ENCODE data around the gene RAF1.
A peak's percentile ranks its signal among the peaks of the same experiment; 100 is the strongest.
"Not testable (repeated sequence)": the region's sequence is repeated elsewhere in the genome, so short reads cannot be mapped to it uniquely, and the experiment has no call there.

The RAF1 gene

GRCh38 chr3:12663936-12664908, at the start of gene RAF1:
Gene RAF1 (minus strand): TSS chr3:12664117. CDS start chr3:12618721, 45,396 bp downstream.
- peak; percentile 93 to 96 (median 96) for DNase-seq (ENCODE audit: low read depth in 3 of 3)

- DNase-seq (ENCODE audit: low read depth in 3 of 3), result no peak
These were observed 46.1 kb upstream of the RAF1 start for GRCh38 chr3:12710062-12710461.

- DNase-seq (ENCODE audit: low read depth in 3 of 3), result no peak
These were observed 45.4 kb upstream of the RAF1 start for GRCh38 chr3:12709334-12709733.

GRCh38 chr3:12708584-12709192, 44.8 kb upstream of the RAF1 start:
- DNase-seq (ENCODE audit: low read depth in 3 of 3), result no peak

GRCh38 chr3:12707449-12707848, 43.5 kb upstream of the RAF1 start:
- no peak for DNase-seq (ENCODE audit: low read depth in 3 of 3)

- peak; percentile 9 to 26 (median 23) for DNase-seq (ENCODE audit: low read depth in 3 of 3)
These were observed 42.8 kb upstream of the RAF1 start for GRCh38 chr3:12706504-12707253.

GRCh38 chr3:12705981-12706380, 42.1 kb upstream of the RAF1 start:
- no peak for DNase-seq (ENCODE audit: low read depth in 3 of 3)

GRCh38 chr3:12705374-12705926, 41.5 kb upstream of the RAF1 start:
- no peak for DNase-seq (ENCODE audit: low read depth in 3 of 3)

GRCh38 chr3:12702501-12702900, 38.6 kb upstream of the RAF1 start:
- DNase-seq (ENCODE audit: low read depth in 3 of 3), result no peak

GRCh38 chr3:12701601-12702000, 37.7 kb upstream of the RAF1 start:
- DNase-seq (ENCODE audit: low read depth in 3 of 3), result not testable (repeated sequence)

- no peak for DNase-seq (ENCODE audit: low read depth in 3 of 3)
These were observed 36.9 kb upstream of the RAF1 start for GRCh38 chr3:12700800-12701199.

GRCh38 chr3:12695916-12696315, 32.0 kb upstream of the RAF1 start:
- no peak for DNase-seq (ENCODE audit: low read depth in 3 of 3)

- DNase-seq (ENCODE audit: low read depth in 3 of 3), result no peak
These were observed 31.2 kb upstream of the RAF1 start for GRCh38 chr3:12695112-12695511.

- no peak for DNase-seq (ENCODE audit: low read depth in 3 of 3)
These were observed 28.5 kb upstream of the RAF1 start for GRCh38 chr3:12692444-12692843.

- no peak for DNase-seq (ENCODE audit: low read depth in 3 of 3)
These were observed 26.2 kb upstream of the RAF1 start for GRCh38 chr3:12689997-12690711.

- DNase-seq (ENCODE audit: low read depth in 3 of 3), result no peak
These were observed 24.0 kb upstream of the RAF1 start for GRCh38 chr3:12687948-12688347.

- no peak for DNase-seq (ENCODE audit: low read depth in 3 of 3)
These were observed 22.2 kb upstream of the RAF1 start for GRCh38 chr3:12686096-12686495.

GRCh38 chr3:12681943-12682390, 18.1 kb upstream of the RAF1 start:
- DNase-seq (ENCODE audit: low read depth in 3 of 3), result no peak

- no peak for DNase-seq (ENCODE audit: low read depth in 3 of 3)
These were observed 17.4 kb upstream of the RAF1 start for GRCh38 chr3:12681089-12681942.

GRCh38 chr3:12679468-12679867, 15.6 kb upstream of the RAF1 start:
- DNase-seq (ENCODE audit: low read depth in 3 of 3), result no peak

All from stimulated activated CD4-positive, alpha-beta T cell treated with anti-CD3 and anti-CD28 coated beads, TNF-alpha, amount 100 ng/mL, for 4 hours (primary cell).